Epithelial cell of esophagus (primary cell): Measurements from ENCODE around the gene E4F1.

Experiments used
- DNase-seq: peaks from one replicate; pipeline ENCODE4 v3.0.0; 2010; ENCODE audit warnings: low read depth
- H3K4me3 ChIP-seq: 2 replicates; pipeline ENCODE4 v1.5.1; 2011; ENCODE audit warnings: mild to moderate bottlenecking, low read length, control low read depth
- TF ChIP-seq, protein P1 (sequence below): IDR thresholded peaks from 2 replicates; pipeline ENCODE4 v1.5.1; 2011; ENCODE audit warnings: low read depth, mild to moderate bottlenecking, low read length, control low read depth, inconsistent platforms; ENCODE audit not compliant: insufficient read depth; ENCODE audit errors: missing control alignments

E4F1 gene

DNA sequence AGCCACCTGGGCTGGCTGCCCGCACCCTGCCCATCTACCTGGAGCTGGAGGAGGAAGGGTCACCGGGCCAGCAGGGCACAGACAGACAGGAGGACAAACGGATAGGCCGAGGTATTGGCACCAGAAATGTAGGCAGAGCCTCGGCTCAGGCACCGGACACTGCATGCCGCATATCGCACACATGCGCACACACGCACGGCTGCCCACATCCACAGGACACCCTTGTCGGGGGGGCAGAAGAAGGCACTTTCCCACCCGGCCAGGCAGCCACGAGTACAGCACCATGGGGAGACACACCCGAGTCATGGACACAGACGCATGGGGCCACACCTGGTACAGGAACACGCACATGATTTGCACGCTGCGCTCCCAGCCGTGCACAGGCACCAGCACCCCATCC is 41.4 kb upstream of the E4F1 start:
- DNase-seq: no peak
- TF ChIP-seq, protein P1, sequence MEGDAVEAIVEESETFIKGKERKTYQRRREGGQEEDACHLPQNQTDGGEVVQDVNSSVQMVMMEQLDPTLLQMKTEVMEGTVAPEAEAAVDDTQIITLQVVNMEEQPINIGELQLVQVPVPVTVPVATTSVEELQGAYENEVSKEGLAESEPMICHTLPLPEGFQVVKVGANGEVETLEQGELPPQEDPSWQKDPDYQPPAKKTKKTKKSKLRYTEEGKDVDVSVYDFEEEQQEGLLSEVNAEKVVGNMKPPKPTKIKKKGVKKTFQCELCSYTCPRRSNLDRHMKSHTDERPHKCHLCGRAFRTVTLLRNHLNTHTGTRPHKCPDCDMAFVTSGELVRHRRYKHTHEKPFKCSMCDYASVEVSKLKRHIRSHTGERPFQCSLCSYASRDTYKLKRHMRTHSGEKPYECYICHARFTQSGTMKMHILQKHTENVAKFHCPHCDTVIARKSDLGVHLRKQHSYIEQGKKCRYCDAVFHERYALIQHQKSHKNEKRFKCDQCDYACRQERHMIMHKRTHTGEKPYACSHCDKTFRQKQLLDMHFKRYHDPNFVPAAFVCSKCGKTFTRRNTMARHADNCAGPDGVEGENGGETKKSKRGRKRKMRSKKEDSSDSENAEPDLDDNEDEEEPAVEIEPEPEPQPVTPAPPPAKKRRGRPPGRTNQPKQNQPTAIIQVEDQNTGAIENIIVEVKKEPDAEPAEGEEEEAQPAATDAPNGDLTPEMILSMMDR: no peak
- H3K4me3 ChIP-seq: no peak overlapping the region

- no peak overlapping the region for H3K4me3 ChIP-seq
- DNase-seq: no peak
- TF ChIP-seq, protein P1: no peak
These were observed 39.7 kb upstream of the E4F1 start for GRCh38 chr16:2183671-2184070.

DNA sequence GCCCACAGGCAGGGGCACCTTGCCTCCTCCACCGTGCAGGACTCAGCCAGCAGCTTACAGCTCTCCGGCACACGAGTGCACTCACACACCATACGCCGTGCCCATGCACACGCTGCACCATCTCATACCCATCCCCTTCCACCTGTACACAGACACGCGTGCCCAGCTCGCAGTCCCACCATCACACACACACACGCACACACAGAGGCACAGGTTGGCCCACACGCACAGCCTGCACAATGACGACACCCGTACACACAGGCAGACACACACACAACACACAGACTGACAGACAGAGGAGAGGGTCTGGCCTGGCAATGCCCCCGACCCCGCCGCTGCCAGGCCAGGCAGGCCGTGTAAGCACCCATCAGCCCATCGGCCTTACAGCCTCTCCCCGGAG is 39.0 kb upstream of the E4F1 start:
- DNase-seq: no peak
- no peak overlapping the region for H3K4me3 ChIP-seq
- TF ChIP-seq, protein P1: no peak

- DNase-seq: no peak
- no peak overlapping the region for H3K4me3 ChIP-seq
- TF ChIP-seq, protein P1: no peak
These were observed 38.4 kb upstream of the E4F1 start for GRCh38 chr16:2184962-2185361.

DNA sequence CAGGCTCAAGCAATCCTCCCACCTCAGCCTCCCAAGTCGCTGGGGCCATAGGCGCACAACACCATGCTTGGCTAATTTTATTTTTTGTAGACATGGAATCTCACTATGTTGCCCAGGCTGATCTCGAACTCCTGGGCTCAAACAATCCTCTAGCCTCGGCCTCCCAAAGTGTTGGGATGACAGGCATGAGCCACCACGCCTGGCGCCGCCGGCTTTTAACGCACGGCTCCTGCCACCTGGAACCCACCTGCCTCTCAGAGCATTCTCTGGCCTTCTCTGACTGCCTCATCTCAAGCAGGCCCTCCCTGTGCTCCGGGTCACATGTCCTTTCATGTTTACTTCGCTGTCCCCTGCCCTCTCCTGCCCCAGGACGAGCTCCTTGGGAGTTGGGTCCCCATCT is 37.3 kb upstream of the E4F1 start:
- DNase-seq: no peak
- TF ChIP-seq, protein P1: no peak
- H3K4me3 ChIP-seq: no peak overlapping the region

- DNase-seq: no peak
- TF ChIP-seq, protein P1: no peak
- H3K4me3 ChIP-seq: no peak overlapping the region
These were observed 36.9 kb upstream of the E4F1 start for GRCh38 chr16:2186505-2186904.

DNA sequence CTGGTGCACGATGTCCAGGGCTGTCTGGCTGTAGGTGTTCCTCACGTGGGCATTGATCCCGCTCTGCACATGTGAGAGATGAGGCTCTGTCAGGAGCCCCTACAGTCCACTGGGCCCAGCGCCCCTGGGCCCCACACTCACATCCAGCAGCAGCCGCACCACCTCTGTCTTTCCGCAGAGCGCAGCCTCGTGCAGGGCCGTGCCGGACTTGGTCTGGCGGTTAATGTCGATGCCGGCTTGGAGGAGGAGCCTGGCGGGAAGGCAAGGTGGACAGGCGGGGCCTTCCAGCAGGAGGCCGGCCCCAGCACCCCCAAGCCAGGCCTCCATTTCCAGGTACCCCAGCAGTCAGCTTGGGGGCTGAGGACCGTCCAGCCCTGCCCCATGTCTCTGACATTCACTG is 36.2 kb upstream of the E4F1 start:
- TF ChIP-seq, protein P1: no peak
- H3K4me3 ChIP-seq: no peak overlapping the region
- no peak for DNase-seq
